Measurements from ENCODE around the gene RFC2. TPM values are rescaled to one million over a fixed set of nuclear protein-coding genes. Genes with fewer than 3 reads are reported as not detected.

Gene RFC2
- total and polyA plus RNA-seq, 4 experiments from 2014 or later = 15.7 to 32.3 (median 19.2) TPM

DNA sequence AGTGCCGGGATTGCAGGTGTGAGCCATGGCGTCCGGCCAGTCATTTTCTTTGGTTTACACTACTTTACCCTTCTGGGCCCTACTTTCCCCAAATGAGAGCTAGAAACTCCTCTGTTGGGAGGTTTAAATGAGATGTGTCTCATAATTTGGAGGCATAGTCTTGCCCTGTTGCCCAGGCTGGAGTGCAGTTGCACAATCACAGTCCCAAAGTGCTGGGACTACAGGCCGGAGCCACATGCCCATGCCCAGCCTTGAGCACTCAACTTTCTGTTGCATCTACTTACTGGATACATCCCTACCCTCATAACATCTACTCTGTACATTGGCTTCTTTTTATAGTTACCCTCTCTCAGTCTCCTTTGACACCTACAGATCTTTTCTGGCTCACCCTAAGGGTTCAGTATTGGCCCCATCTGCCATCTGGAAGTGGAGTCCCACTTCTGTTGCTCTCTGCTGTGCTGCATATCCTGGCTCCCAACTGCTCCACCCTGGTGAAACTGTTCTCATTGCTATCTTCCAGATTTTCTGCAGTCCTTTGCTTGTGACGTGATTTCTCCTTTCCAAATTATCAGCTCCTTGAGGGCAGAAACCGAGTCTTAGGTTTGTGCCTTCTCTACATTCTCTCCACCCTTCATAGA, 71.6 kb downstream of the RFC2 start:
- CTCF ChIA-PET (ENCODE audit: partially characterized antibody) = interaction anchor here (0.8 to 3.2 kb wide), 8 partner anchors 8 to 118 kb away, joined by 3 to 16 read pairs (median 4); partner anchors contain the start of gene EIF4H
- intact Hi-C loops (cut with micrococcal nuclease) = loop anchor here (1.0 kb wide), 1 partner anchor 114 kb away; no protein-coding TSS in a partner anchor
- H3K9me3 Mint-ChIP-seq = peaks cover 0 to 5% (median 0%) of the 10 kb centered on the region in 8 donors
- peaks cover 7% of the 10 kb centered on the region for H3K36me3 ChIP-seq (ENCODE audit: insufficient read depth, low read length)
- H3K27me3 ChIP-seq (ENCODE audit: insufficient read depth, low read length) = no peaks in the 10 kb centered on the region
- H3K27ac Mint-ChIP-seq = peak overlapping the region in 6 of 7 donors; percentile 16 to 70 (median 62)
- peak overlapping the region; percentile 7 for H3K27ac ChIP-seq (ENCODE audit: low read depth, low read length)
- no peaks in the 10 kb centered on the region for H3K27me3 Mint-ChIP-seq
- H3K36me3 Mint-ChIP-seq = peaks cover 14 to 52% of the 10 kb centered on the region in 2 donors
- POLR2A ChIA-PET (ENCODE audit: partially characterized antibody) = interaction anchor here (3.1 kb wide), 1 partner anchor 8 kb away, joined by 24 read pairs; the partner anchor contains the start of gene EIF4H
- H3K4me3 Mint-ChIP-seq = peak overlapping the region in 7 of 8 donors; percentile 15 to 63 (median 40)
- H3K4me3 ChIP-seq (ENCODE audit: low read length in 2 of 2) = no peak overlapping the region
- peaks cover 64 to 100% (median 82%) of the 10 kb centered on the region in 4 donors for H3K4me1 Mint-ChIP-seq
- no peak for DNase-seq
- H3K9me3 ChIP-seq (ENCODE audit: control insufficient read depth in 1 of 2, low read length in 2 of 2) = no peaks in the 10 kb centered on the region
- peaks cover 95% of the 10 kb centered on the region for H3K4me1 ChIP-seq (ENCODE audit: insufficient read depth, low read length)

DNA sequence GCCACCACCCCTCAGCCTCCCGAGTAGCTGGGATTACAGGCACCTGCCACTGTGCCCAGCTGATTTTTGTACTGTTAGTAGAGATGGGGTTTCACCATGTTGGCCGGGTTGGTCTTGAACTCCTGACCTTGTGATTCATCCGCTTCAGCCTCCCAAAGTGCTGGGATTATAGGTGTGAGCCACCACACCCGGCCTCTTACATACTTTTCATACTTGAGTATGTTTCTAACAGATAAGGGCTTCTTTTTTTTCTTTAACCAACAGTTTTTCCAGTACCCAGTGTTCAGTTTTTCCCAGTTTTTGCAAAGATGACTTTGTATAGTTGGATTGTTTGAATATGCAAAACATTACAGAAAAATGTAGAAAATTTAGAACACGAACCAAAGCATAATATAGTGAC, 72.4 kb downstream of the RFC2 start:
- no peak overlapping the region for H3K27ac ChIP-seq (ENCODE audit: low read depth, low read length)
- no peaks in the 10 kb centered on the region for H3K27me3 ChIP-seq (ENCODE audit: insufficient read depth, low read length)
- Mint-ChIP-seq H3K4me3 (peak overlapping the region in 1 of 8 donors; percentile 34), H3K4me1 (peaks cover 63 to 98% (median 82%) of the 10 kb centered on the region in 4 donors), H3K36me3 (peaks cover 14 to 49% of the 10 kb centered on the region in 2 donors), H3K27ac (peak overlapping the region in 1 of 7 donors; percentile 70), H3K9me3 (peaks cover 0 to 2% (median 0%) of the 10 kb centered on the region in 8 donors), H3K27me3 (no peaks in the 10 kb centered on the region)
- peaks cover 1% of the 10 kb centered on the region for H3K36me3 ChIP-seq (ENCODE audit: insufficient read depth, low read length)
- intact Hi-C loops (cut with micrococcal nuclease) = no loop called here
- ChIA-PET CTCF (ENCODE audit: partially characterized antibody) (interaction anchor here (1.2 to 3.2 kb wide), 3 partner anchors 16 to 113 kb away, joined by 3 to 16 read pairs (median 4); no protein-coding TSS in a partner anchor), POLR2A (ENCODE audit: partially characterized antibody) (no interaction called here)
- peaks cover 97% of the 10 kb centered on the region for H3K4me1 ChIP-seq (ENCODE audit: insufficient read depth, low read length)
- no peak for DNase-seq
- H3K9me3 ChIP-seq (ENCODE audit: control insufficient read depth in 1 of 2, low read length in 2 of 2) = no peaks in the 10 kb centered on the region
- no peak overlapping the region for H3K4me3 ChIP-seq (ENCODE audit: low read length in 2 of 2)

Small RNA genes lying within 50 kb of the gene (microRNA-seq; reads per million reads assigned to microRNA genes)
- gene MIR590 (ENCODE audit: borderline microRNAs expressed, borderline number of aligned reads, borderline replicate concordance) = 1,042 reads per million, percentile 87 among the genes with 10 or more reads in this experiment

Other genes starting within 250 kb of the RFC2 start
- not detected for gene ELN, start 226.2 kb downstream of the RFC2 start, total RNA-seq
- gene ELN, start 226.2 kb downstream of the RFC2 start, polyA plus RNA-seq = not detected
- gene LIMK1, start 170.6 kb downstream of the RFC2 start, total RNA-seq = 10 to 100 TPM; 13.4 to 15.1 TPM
- 1 to 10 TPM in 1 of 2 donors, under 1 TPM in 1; 0.42 to 4.9 TPM for gene LIMK1, start 170.6 kb downstream of the RFC2 start, polyA plus RNA-seq
- gene EIF4H, start 80.0 kb downstream of the RFC2 start, total RNA-seq = 100 to 1,000 TPM; 167 to 168 TPM
- gene EIF4H, start 80.0 kb downstream of the RFC2 start, polyA plus RNA-seq = 100 to 1,000 TPM; 225 to 316 TPM
- gene LAT2, start 44.4 kb downstream of the RFC2 start, total RNA-seq = 1 to 10 TPM; 2.7 to 2.8 TPM
- gene LAT2, start 44.4 kb downstream of the RFC2 start, polyA plus RNA-seq = 1 to 10 TPM; 1.6 to 3.6 TPM
- gene CLIP2, start 35.0 kb upstream of the RFC2 start, total RNA-seq = 1 to 10 TPM; 3.0 to 5.7 TPM
- gene CLIP2, start 35.0 kb upstream of the RFC2 start, polyA plus RNA-seq = under 1 TPM; 0.15 to 0.36 TPM
- gene GTF2IRD1, start 199.5 kb upstream of the RFC2 start, total RNA-seq = 1 to 10 TPM; 8.6 to 8.8 TPM
- under 1 TPM; 0.30 to 0.81 TPM for gene GTF2IRD1, start 199.5 kb upstream of the RFC2 start, polyA plus RNA-seq

All from CD4-positive, alpha-beta memory T cell (primary cell).